NCI-H1436 (cell line): ENCODE measurements around the gene CARD8.
"Not testable (repeated sequence)": the region's sequence is repeated elsewhere in the genome, so short reads cannot be mapped to it uniquely, and the experiment has no call there.

ENCODE experiments used
- DNase-seq: peaks from one replicate; lab custom pipeline; 2025; lab: John Stamatoyannopoulos, UW

CARD8 gene

DNA sequence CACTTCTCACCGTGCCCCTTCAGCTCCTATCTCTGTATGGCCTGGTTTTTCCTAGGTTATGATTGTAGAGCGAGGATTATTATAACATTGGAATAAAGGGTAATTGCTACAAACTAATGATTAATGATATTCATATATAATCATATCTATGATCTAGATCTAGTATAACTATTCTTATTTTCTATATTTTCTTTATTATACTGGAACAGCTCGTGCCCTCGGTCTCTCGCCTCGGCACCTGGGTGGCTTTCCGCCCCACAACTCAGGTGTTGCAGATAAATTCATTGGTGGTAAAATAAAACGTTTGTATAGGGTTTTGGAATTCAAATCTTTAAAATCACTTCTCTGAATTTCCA lies 4.6 kb upstream of the CARD8 start:
- DNase-seq: not testable (repeated sequence)

DNA sequence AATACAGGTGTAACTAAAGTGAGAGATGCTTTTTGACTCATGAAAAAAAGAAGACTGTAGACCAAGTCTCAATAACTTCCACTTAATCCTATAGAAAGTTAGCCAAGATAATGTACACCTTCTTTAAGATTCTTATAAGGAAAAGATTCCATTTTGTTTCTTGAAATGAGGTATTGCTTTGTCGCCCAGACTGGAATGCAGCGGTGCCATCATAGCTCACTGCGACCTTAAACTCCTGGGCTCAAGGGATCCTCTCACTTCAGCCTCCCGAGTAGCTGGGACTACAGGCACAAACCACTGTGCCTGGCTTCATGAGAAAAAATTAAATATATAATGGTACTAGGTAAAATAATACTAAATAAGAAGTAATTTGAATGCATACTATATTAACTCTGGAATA lies 3.3 kb upstream of the CARD8 start:
- not testable (repeated sequence) for DNase-seq

DNA sequence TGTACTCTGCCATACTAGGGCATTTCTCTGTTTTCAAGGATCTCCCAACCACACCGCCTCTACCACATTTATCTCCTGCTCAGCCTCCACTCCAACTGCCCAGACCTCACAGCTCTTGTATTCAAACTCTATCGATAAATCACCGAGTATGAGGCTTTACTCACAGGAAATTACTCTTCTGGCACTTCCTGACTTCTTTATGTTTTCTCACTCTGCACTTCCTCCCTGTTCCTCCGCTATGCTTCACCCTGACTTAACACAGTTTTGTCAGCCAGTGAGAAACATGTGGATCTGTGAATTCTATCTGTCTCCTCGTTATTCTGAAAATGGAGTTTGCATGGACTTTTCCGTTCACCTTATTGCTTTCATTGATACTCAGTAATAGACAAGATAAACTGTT lies 2.6 kb upstream of the CARD8 start:
- no peak for DNase-seq

DNA sequence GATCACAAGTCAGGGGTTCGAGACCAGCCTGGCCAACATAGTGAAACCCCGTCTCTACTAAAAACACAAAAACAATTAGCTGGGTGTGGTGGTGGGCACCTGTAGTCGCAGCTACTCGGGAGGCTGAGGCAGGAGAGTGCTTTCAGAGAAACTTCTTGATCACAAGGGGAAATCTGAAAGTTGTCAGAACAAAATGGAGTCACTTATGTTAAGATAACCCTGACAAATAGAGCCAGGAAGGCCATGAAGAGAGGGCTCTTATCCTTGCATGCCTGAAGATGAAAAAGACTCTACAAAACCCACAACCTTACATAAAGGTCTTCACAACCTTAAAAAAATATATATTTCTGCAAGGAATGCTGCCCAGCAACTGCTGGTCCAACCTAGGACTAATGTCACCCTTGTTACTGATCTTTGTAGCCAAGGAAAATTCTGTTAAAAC lies 1.2 kb downstream of the CARD8 start:
- no peak for DNase-seq

DNA sequence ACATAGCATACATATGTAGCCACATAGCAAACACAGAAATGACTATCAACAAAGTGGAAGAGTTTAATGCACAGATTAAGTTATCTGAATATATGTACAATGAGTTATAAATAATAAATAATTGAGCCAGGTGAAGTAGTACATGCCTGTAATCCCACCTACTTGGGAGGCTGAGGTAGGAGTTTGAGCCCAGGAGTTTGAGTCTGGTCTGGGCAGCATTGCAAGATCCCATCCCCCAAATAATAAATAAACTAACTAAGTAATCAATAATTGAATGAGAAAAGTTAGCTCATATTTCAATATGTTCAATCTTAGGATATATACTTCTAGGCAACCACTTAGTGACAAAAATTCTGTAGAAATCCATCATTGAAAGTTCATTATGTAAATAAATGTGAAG lies 1.7 kb downstream of the CARD8 start:
- DNase-seq: no peak

DNA sequence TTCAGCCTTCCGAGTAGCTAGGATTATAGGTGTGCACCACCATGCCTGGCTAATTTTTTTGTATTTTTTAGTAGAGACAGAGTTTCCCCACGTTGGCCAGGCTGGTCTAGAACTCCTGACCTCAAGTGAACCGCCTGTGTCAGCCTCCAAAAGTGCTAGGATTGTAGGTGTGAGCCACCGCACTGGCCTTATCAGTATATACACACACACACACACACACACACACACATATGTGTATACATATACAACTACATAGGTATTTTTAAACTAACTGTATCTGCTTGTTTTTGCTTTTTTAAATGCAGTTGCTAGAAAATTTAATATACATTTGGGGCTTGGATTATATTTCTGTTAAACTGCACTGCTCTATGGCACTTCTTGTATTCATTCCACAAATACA lies 3.1 kb downstream of the CARD8 start:
- no peak for DNase-seq

DNA sequence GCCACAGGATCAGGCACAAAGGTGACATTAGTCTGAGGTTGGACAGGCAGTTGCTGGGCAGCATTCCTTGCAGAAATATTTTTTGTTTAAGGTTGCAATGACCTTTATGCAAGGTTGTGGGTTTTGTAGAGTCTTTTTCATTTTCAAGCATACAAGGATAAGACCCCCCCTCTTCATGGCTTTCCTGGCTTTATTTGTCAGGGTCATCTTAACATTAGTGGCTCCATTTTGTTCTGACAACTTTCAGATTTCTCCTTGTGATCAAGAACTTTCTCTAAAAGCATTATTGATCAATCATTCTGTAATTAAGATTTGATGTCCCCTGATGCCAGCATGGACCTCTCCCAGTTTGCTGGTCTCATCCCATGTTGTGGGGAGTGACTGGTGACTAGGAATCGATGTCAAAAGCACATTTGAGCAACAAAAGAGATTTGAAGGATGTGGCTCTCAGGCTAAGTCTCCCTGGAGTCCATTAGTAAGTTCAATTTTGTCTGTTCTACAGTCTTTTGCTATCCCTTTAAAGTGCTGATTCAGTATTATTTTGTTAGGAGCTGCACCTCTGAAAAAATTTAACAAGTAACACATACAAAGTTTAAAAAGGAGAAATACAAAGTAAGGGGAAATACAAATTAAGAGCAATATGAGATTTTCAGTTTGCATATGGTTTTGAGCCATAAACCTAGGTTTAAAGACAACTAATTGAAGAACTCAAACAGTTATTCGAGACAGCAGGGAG lies 5.3 kb downstream of the CARD8 start:
- no peak for DNase-seq

DNA sequence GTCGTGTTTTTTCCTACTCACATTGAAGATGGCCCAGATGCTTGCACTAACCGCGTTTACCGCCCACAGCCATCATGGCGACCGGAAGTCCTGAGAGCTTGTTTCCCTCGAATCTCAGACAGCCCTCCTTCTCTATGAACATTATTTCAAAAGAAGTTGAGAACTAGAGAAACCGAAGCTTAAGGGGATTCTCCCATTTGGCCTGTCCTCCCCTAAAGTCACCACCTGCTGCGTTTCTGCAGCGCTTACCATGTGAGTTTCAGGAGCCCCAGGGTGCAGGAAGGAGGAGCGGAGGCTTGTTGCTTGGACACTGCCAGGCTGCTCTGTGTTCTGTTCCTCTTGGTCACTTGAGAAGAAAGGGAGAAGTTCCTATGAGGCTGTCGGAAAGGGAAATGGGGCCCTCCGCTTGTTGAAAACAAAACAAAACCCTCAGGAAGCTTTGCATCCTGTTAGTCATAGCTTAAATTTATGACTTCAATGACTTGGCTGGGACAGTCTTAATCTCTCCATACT lies 6.2 kb downstream of the CARD8 start:
- DNase-seq: no peak

DNA sequence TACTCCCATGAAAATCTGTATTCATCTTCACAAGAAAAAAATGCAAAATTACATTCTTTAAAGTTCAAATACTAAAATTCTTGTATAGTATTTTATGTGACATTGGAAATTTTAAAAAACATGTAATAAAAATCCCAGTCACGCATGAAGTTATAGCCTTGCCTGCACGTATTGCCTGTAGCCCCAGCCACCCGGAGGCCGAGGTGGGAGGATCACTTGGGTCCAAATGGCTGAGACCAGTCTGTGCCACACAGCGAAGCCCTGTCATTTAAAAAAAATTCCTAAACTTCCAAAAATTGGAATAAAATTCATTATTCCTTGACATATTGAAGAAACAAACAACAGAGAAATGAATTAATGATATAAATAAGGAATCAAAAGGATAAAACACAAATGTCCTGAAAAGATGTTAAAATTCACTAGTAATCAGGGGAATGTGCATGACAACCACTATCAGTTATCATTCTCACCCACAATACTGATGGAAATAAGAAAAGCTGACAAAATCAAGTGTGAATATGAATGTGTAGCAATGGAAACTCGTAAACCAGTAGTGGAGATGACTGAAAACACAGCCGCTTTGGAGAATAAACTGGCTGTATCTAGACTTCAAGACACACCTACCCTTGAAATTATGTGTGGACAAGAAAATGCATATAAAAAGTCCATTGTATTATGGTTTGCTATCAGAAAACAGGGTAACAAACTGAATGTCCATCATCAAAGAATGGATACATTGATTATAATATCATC lies 7.5 kb downstream of the CARD8 start:
- no peak for DNase-seq

DNA sequence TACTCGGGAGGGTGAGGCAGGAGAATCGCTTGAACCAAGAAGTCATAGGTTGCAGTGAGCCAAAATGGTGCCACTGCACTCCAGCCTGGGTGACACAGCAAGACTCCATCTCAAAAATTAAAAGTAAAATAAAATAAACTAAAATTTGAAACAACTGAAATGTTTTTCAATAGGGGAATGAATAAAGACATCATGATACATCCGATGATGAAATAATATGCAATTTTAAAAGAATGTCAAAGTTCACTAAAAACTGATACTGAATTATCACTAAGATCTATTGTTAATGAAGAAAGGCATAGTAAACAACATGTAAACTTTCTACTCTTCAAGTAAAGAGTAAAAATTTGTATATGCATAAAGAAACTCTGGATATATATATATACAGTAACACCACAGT lies 8.5 kb downstream of the CARD8 start:
- no peak for DNase-seq

DNA sequence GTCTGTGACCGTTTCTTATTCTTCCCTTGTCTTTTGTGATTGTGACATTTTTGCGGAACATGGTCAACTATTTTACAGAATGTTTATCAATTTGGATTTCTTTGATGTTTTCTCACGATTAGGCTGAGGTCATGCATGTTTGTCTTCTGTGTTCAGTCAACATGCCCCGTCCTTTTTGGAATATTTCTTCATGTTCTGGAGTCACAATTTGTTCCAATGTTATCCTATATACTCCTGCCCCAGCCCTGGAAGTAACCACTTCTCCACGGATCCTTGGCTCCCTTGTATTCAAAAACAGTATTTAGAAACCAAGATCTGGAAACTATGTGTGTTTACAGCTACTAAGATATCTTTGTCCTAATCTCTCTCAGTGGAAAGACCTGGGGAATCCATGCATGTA lies 9.6 kb downstream of the CARD8 start:
- no peak for DNase-seq

DNA sequence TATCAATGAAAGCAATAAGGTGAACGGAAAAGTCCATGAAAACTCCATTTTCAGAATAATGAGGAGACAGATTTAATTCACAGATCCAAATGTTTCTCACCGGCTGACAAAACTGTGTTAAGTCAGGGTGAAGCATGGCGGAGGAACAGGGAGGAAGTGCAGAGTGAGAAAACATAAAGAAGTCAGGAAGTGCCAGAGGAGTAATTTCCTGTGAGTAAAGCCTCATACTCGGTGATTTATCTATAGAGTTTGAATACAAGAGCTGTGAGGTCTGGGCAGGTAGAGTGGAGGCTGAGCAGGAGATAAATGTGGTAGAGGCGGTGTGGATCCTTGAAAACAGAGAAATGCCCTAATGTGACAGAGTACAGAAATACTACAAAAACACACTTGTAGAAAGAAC lies 11.4 kb downstream of the CARD8 start:
- DNase-seq: no peak

DNA sequence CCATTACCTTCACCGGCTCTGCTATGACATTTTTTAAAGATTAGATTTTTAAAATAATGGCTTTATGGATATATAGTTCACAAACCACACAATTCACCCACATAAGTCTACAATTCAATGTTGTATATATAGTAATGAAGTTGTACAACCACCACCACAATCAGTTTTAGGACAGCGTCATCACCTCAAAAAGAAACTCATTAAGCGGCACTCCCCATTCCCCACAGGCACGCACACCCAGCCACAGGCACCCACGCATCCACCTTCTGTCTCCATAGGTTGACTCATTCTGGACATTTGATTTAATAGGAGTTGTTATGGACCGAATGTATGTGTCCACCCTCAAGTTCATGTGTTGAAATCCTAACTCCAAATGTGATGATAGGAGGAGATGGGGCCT lies 13.9 kb downstream of the CARD8 start:
- not testable (repeated sequence) for DNase-seq

DNA sequence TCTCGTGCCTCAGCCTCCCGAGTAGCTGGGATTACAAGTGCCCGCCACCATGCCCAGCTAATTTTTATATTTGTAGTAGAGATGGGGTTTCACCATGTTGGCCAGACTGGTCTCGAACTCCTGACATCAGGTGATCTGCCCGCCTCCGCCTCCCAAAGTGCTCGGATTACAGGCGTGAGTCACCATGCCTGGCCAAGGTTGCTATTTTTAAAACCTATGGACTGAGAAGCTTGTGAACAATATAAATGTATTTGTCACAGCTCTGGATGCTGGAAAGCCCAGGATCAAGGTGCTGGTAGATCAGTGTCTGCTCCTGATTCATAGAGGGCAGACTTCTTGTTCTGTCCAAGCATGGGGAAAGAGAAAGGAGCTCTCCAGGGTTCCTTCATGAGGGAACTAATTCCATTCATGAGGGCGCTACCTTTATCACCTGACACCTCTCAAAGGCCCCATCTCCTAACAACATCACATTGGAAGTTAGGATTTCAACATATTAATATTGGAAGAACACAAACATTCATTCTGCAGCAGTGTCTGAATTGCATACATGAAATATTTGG lies 16.1 kb downstream of the CARD8 start:
- DNase-seq: no peak

DNA sequence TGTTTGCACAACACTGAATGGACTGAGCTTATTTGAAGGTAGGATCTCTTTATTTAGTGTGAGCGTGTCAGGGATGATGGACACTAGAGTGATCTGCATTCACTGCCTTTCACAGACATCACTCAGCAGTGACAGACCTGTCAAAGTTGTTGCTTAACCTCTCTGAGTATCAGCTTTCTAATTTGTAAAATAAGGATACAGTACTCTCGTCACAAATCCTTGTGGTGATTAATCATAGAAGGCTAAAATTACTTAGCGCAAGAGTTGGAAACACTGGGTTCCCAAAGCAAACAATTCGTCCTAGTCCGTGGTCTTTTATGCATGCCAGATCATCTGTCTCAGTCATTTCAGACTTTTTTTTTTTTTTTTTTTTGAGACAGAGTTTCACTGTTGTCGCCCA lies 16.6 kb downstream of the CARD8 start:
- DNase-seq: no peak

DNA sequence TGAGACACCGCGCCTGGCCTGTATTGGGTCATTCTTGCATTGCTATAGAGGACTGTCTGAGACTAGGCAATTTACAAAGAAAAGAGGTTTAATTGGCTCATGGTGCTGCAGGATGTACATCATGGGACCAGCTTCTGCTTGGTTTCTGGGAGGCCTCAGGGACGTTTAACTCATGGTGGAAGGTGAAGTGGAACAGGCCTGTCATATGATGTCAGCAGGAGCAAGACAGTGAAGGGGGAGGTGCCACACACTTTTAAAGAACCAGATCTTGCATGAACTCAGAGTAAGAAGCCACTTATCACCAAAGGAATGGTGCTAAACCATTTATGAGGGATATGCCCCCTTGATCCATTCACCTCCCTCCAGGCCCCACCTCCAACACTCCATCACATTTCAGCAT lies 18.7 kb downstream of the CARD8 start:
- no peak for DNase-seq

DNA sequence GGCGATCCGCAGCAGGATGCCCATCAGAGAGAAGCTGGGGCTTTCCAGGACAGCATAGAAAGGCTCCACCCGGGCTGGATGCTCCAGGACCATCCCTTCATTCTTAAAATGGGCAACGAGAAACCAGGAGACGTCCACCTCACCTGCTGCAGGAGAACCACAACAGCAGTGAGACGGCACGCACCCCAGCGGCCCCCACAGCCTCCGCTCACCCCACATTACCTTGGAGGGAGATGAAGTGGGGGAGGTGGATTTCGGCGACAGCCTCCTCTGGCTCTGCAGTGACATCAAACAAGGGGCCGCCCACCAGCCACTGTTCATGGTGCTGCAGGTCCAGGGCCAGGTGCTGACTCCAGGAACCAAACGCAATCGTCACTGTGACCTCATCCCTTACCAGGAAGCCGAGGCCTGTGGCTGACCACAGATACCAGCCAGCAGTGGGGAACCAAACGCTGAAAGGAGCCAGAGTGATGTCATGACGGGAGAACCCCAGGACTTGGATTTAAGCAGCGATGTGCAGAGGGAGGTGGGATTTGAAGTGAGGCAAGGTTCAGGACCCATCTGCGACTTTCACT lies 25.1 kb downstream of the CARD8 start:
- DNase-seq: no peak

DNA sequence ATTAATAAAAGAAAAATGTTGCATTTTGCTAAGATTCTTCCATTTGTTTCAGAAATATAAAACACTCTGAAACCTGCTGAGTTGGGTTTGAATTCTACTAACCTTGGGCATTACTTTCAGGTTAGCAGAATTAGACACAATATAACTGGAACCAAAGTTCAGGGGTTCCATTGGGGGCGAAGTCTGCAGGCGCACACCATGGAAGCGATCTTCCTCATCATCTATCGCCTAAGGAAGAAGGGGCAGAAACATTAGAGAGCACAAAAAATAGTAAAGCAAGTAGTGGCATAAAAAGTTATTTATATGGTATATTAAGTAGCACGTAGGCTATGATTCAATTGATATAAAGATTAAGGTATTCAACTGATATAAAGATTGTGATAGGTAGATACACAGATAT lies 34.1 kb downstream of the CARD8 start:
- DNase-seq: no peak

DNA sequence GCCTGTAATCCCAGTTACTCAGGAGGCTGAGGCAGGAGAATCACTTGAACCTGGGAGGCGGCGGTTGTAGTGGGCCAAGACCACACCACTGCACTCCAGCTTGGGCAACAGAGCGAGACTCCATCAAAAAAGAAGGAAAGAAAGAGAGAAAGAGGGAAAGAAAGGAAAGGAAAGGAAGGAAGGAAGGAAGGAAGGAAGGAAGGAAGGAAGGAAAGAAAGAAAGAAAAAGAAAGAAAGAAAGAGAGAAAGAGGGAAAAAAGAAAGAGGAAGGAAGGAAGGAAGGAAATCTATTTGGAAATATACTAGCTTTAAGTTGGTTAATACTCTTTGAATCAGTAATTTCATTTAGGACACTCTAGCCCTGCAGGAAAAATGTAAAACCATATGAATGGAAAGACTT lies 34.9 kb downstream of the CARD8 start:
- DNase-seq: not testable (repeated sequence)

DNA sequence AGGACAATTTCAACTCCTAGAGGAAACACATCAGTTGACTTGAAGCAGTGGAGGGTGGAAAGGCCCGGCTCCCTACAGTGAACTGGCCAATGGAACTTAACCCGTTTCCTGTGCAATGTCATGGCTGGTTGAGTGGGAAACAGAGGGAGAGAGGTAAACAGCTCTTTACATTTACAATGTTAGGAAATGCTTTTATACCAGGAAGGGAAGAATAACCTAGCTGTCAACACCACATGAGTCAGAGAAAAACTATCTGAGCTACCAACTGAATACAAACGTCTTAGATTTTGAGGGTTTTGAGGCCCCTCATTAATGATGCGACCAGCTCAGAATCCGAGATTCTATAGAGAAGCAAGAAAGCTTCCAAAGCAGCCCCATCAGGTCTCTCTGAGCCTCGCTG lies 36.7 kb downstream of the CARD8 start:
- no peak for DNase-seq

DNA sequence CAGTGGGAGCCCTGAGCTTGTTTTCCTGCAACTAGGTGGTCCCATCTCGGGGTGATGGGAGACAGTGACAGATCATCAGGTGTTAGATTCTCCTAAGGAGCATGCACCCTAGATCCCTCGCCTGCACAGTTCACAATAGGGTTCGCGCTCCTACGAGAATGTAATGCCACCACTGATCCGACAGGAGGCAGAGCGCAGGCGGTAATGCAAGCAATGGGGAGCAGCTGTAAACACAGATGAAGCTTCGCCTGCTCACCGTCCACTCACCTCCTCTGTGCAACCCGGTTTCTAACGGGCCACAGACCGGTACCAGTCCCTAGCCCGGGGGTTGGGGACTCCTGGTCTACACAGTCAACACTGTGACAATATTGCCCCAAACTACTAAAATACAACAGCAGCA lies 38.8 kb downstream of the CARD8 start:
- no peak for DNase-seq

DNA sequence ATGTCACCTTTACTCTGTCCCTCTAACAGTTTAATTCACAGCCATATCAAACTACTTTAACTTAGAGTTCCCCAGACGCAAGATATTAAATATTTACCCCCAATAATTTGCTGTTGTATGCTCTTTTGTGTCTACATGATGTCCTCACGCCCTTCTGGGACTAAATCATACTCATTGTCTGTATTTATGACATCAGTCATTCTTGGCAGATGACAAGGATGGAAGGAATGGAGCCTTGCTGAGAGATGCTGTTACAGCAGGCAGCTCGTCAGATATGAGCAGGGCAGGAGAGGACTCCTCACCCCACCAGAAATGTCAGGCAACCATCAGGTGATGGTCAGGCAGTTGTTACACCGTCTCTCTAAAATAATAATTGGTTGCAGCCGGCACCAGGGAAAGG lies 41.8 kb downstream of the CARD8 start:
- no peak for DNase-seq

DNA sequence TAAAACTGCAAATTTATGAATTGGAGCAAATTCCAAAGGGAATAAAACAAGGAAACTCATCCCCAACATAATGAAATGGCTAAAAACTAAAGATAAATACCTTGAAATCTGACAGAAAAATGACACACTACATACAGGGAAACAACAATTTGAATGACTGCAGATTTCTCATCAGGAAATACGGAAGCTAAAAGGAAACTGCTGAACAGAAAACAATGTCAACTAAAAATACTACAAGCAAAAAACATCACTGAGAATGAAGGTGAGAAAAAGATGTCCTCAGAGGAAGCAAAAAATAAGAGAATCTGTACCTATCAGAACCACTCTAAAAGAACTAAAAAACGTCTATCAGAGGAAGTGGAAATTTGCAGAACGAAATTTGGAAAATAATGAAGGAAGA lies 45.7 kb downstream of the CARD8 start:
- DNase-seq: no peak
